Ishikawa (cell line): ENCODE results near the gene RASGEF1B.

Source experiments
- EP300 ChIP-seq: IDR thresholded peaks from 2 replicates; pipeline ENCODE4 v1.6.1; 2012; ENCODE audit warnings: borderline replicate concordance
- RAD21 ChIP-seq: IDR thresholded peaks from 2 replicates; pipeline ENCODE4 v1.6.1; 2012; ENCODE audit warnings: low read depth
- USF1 ChIP-seq: IDR thresholded peaks from 2 replicates; pipeline ENCODE4 v1.6.1; 2012

DNA sequence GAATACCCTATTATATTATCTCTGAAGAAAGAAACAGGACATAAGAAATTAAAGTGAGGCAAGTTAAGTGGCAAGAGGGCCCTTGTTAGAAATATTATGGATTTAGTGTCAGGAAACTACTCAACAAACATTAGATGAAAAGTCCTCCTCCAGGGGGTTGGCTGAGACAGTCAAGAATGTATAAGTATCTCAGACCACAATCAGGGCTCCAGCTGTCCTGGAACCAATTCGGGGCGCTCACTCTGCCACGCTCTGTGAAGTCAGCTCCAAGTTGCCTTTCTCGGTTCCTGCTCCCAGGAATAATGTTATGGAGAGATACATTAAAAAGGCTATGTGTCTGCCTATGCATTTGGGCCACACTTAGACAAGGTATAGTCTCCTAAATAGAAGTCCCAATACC lies 73.3 kb downstream of the RASGEF1B start:
- no peak for TF ChIP-seq USF1
- no peak for TF ChIP-seq EP300
- TF ChIP-seq RAD21: no peak
